B cell (primary cell): Measurements from ENCODE around the gene SPP1.

Source experiments
- CTCF ChIP-seq: fragments of 200-600 bp; IDR thresholded peaks from one replicate; pipeline ENCODE4 v1.8.0; 2022; ENCODE audit warnings: antibody characterized with exemption, mild to moderate bottlenecking
- EZH2 ChIP-seq: IDR thresholded peaks from 2 replicates; pipeline ENCODE4 v1.6.1; 2012; ENCODE audit warnings: borderline replicate concordance, low read depth, mild to moderate bottlenecking, moderate library complexity, low read length; ENCODE audit not compliant: insufficient read depth, poor library complexity, severe bottlenecking

GRCh38 chr4:87931932-87932331 lies 43.6 kb upstream of the SPP1 start:
- no peak for TF ChIP-seq CTCF
- TF ChIP-seq EZH2: no peak
